ENCODE results near the gene CSF3R.

The CSF3R gene

DNA sequence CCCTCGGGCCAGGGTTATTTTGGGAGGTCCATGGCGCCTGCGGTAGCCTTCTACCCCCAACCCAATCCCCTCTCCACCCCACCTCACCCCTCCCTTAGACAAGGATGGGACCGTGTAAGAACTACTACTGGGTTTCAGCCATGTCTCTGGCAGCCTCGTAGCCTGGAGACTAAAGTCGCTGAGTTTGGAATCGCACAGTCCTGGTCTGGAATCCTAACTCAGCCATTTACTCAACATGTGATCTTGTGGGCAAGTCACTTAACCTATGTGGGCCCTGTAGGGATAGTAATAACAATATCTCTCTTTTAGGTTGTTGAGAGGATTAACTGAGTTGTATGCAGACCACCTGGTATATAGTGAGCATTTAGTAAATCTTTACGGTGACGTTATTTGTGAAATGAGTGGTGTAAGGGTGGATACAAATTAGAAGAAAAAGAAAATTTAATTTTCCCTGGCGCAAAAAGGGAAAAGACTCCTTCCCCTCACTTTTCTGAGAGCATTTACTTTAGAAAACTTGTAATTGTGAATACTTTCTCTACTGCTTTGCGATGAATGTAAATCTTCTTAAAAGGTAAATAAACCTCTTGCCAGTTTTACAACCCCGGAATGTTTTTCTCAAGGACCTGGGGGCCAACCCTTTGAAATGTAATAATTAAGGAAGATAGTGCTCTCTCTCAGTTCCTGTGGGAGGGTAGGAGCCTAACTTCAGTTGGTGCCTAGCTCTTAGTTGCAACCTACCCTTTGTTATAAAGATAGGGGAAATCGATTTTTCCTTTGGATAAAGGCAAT lies 17.9 kb downstream of the CSF3R start:
- DNase-seq (ENCODE audit: insufficient read length, low spot score): no peak
- TF ChIP-seq, protein P1, sequence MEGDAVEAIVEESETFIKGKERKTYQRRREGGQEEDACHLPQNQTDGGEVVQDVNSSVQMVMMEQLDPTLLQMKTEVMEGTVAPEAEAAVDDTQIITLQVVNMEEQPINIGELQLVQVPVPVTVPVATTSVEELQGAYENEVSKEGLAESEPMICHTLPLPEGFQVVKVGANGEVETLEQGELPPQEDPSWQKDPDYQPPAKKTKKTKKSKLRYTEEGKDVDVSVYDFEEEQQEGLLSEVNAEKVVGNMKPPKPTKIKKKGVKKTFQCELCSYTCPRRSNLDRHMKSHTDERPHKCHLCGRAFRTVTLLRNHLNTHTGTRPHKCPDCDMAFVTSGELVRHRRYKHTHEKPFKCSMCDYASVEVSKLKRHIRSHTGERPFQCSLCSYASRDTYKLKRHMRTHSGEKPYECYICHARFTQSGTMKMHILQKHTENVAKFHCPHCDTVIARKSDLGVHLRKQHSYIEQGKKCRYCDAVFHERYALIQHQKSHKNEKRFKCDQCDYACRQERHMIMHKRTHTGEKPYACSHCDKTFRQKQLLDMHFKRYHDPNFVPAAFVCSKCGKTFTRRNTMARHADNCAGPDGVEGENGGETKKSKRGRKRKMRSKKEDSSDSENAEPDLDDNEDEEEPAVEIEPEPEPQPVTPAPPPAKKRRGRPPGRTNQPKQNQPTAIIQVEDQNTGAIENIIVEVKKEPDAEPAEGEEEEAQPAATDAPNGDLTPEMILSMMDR (IDR thresholded peaks at IDR 0.05; ENCODE audit: insufficient read depth, missing control alignments): no peak
- FAIRE-seq: no peak

DNA sequence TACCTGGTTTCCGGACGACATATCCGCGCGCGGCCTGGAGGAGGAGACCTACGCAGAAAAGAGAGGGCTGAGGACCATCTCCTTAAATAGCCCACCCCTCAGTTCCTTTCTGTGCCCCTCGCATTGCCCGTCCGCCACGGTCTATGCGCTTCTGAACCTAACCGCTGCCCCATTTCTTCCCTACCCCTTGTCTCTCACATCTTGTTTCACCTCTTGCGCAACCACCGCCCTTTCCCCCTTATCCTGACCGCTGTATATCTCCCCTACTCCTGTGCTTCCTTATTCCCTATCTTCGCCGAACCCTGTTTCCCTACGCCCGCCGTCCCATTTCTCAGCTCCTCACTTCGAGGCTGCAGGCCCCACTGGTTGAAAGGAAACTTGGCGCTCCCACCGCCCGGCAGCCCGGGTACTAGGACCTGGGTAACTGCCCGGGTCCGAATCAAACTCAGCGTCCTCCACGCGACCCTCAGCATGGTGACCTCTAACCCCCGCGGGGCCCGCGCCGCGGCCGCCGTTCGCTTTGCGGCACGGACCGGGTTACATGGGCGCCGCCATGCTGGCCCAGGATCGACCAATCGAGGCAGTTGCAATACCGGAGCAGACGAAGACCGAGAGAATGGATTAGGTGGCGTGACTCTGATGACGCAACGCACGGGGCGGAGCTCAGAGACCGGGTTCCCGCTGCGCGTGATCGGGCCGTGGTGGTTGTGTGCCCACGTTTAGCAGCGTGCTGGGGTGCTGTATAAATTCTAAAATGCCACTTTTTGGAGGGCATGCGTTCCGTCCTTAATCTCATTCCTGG lies 18.7 kb downstream of the CSF3R start, which contains the start of gene MRPS15:
MRPS15 (minus strand) TSS at position 582 of the 802 bp plus-strand sequence; CDS start at position 473, 109 bp downstream.
- FAIRE-seq: no peak

DNA sequence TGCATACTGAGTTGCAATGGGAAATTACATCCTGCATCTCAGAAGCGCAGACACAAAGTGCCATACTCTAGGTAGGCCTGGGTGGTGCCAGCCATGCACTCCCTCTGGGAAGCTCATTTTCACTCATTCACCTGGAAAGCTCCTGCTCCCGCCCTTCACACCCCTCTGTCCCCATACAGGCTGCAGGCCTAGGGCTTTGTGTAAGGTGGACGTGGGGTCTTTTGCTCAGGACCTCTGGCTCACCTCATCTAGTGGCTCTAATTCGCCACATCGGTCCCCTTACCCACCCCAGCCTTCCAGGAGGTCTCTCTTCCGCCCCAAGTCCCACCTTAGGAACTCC lies 19.3 kb downstream of the CSF3R start:
- DNase-seq (ENCODE audit: insufficient read length, low spot score) (no peak), FAIRE-seq (no peak)
- TF ChIP-seq, protein P1 (IDR thresholded peaks at IDR 0.05; ENCODE audit: insufficient read depth, missing control alignments): no peak

More for the DNA sequence above, 18.7 kb downstream of the CSF3R start, which contains the start of gene MRPS15:
- TF ChIP-seq, protein P1 (IDR thresholded peaks at IDR 0.05; ENCODE audit: insufficient read depth, missing control alignments): no peak
- peak; percentile 89 for DNase-seq (ENCODE audit: insufficient read length, low spot score)

DNA sequence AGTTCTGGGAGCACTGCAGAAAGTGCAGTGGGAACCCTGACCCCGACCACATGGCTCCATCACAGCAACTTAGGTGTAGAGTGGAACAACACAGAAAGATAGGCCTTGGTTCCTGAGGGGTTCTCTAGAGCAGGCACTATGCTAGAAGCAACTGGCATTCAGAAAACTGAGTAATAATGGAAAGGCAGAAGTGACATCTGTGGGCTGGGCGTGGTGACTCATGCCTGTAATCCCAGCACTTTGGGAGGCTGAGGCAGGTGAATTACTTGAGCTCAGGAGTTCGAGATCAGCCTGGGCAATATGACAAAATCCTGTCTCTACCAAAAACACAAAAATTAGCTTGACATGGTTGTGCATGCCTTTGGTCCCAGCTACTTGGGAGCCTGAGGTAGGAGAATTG lies 23.8 kb downstream of the CSF3R start:
- TF ChIP-seq, protein P1 (IDR thresholded peaks at IDR 0.05; ENCODE audit: insufficient read depth, missing control alignments): no peak
- DNase-seq (ENCODE audit: insufficient read length, low spot score): no peak
- no peak for FAIRE-seq

DNA sequence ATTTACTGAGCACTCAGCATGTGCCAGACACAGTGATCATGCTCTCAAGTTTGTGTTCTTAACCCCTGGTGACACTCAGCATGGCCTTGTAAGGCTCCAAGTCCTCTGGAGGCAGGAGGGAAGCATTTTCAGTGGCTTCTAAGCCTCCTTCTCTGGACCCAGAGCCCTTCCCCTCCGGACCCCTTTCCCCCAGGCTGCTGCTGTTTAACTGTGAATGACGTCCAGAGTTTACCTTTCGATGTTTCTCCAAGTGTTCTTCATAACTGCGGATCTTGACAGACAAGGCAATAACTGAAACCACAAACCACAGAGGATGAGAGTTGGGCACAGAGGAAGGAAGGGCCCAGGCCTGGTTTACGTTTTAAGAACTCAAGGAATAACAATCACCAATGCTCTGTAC lies 25.0 kb downstream of the CSF3R start:
- TF ChIP-seq, protein P1 (IDR thresholded peaks at IDR 0.05; ENCODE audit: insufficient read depth, missing control alignments): no peak
- DNase-seq (ENCODE audit: insufficient read length, low spot score) (no peak), FAIRE-seq (no peak)

DNA sequence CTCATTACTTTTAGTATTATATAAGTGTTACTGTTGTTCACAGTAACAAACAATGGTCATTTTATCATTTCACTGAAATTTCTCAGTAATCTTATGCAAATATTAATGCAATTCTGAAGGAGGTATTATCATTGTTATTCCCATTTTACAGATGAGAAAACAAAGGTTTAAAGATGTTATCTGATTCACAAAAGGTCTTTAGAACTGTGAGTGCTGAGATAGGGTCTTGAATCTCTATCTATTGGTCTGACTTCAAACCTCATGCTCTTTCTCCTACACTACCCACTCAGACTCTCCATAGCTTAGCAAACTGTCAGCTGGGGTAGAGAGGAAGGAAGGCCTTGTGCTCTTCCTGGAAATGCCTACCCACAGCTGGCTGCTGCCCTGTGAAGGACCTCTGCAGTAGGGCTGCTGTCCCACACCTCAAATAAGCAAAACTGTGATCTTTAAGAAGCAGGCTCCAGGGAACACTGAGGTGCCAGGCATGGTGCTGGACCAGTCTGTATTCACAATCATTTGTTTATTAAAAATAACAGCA lies 26.3 kb downstream of the CSF3R start:
- FAIRE-seq (no peak), DNase-seq (ENCODE audit: insufficient read length, low spot score) (no peak)
- TF ChIP-seq, protein P1 (IDR thresholded peaks at IDR 0.05; ENCODE audit: insufficient read depth, missing control alignments): no peak

Data from D721Med (cell line).